Right lung (tissue), 5 donors: Measurements from ENCODE around the gene ACAP3. TPM values are rescaled to one million over a fixed set of nuclear protein-coding genes. Genes with fewer than 3 reads are reported as not detected.

Experiments used
- DNase-seq, 2 donors: peaks; one replicate each; pipeline ENCODE4 v3.0.0-alpha.2; 2013
- polyA plus RNA-seq, 5 donors: library from polyadenylated mRNA; unstranded; fragments of 120-200 nt; gene quantifications; one replicate each; pipeline versions ENCODE4 v1.2.1 to v1.2.3, GENCODE V29; 2013; ENCODE audit warnings: inconsistent platforms in 1 of 5, low replicate concordance in 1 of 5; ENCODE audit not compliant: insufficient read length in 5 of 5, insufficient read depth in 1 of 5

Gene ACAP3
- polyA plus RNA-seq, 5 donors, result 26.3 to 61.2 (median 38.8) TPM

GRCh38 chr1:1345860-1346500, 38.2 kb upstream of the ACAP3 start:
- no peak for DNase-seq

- DNase-seq, result no peak
Measured at GRCh38 chr1:1345384-1345783, 37.7 kb upstream of the ACAP3 start.

- no peak for DNase-seq
Measured at GRCh38 chr1:1344655-1345361, 37.1 kb upstream of the ACAP3 start.

- DNase-seq, result no peak
Measured at GRCh38 chr1:1343811-1344421, 36.2 kb upstream of the ACAP3 start.

- DNase-seq, result no peak
Measured at GRCh38 chr1:1342584-1343115, 34.9 kb upstream of the ACAP3 start.

- no peak for DNase-seq
Measured at GRCh38 chr1:1342061-1342562, 34.4 kb upstream of the ACAP3 start.

GRCh38 chr1:1341549-1342021, 33.9 kb upstream of the ACAP3 start:
- DNase-seq, result no peak

- no peak for DNase-seq
Measured at GRCh38 chr1:1340791-1341548, 33.2 kb upstream of the ACAP3 start.

- no peak for DNase-seq
Measured at GRCh38 chr1:1340185-1340584, 32.5 kb upstream of the ACAP3 start.

GRCh38 chr1:1338278-1338677, 30.5 kb upstream of the ACAP3 start:
- DNase-seq, result no peak

GRCh38 chr1:1337793-1338147, 30.0 kb upstream of the ACAP3 start:
- no peak for DNase-seq

- no peak for DNase-seq
Measured at GRCh38 chr1:1336931-1337792, 29.4 kb upstream of the ACAP3 start.

GRCh38 chr1:1336446-1336845, 28.7 kb upstream of the ACAP3 start:
- no peak for DNase-seq

GRCh38 chr1:1335792-1336248, 28.1 kb upstream of the ACAP3 start:
- DNase-seq, result no peak

- DNase-seq, result no peak
Measured at GRCh38 chr1:1335283-1335682, 27.6 kb upstream of the ACAP3 start.

GRCh38 chr1:1334835-1335234, 27.1 kb upstream of the ACAP3 start:
- no peak for DNase-seq

GRCh38 chr1:1333551-1334241, 26.0 kb upstream of the ACAP3 start:
- no peak for DNase-seq

- no peak for DNase-seq
Measured at GRCh38 chr1:1332774-1333480, 25.2 kb upstream of the ACAP3 start.

- no peak for DNase-seq
Measured at GRCh38 chr1:1332031-1332755, 24.5 kb upstream of the ACAP3 start.
